ENCODE results near the gene ORC4. TPM values are rescaled to one million over a fixed set of nuclear protein-coding genes. Genes with fewer than 3 reads are reported as not detected.
A peak's percentile ranks its signal among the peaks of the same experiment; 100 is the strongest.

ORC4 gene
- 10 to 100 TPM; 45.1 to 82.5 TPM for total RNA-seq
- polyA plus RNA-seq (ENCODE audit: insufficient read length in 2 of 2), result 10 to 100 TPM; 59.7 to 75.8 TPM
- long read RNA-seq, donor 1, full-length matches to known transcripts, result 15 of 15 reads
- long read RNA-seq, donor 1, partial matches to known transcripts, result 0 of 15 reads
- long read RNA-seq, donor 1, other reads (novel, unspliced or antisense), result 0 of 15 reads
- long read RNA-seq, donor 2, full-length matches to known transcripts, result 4 of 4 reads
- long read RNA-seq, donor 2, partial matches to known transcripts, result 0 of 4 reads
- long read RNA-seq, donor 2, other reads (novel, unspliced or antisense), result 0 of 4 reads
- long read RNA-seq, donor 3, full-length matches to known transcripts, result 9 of 9 reads
- long read RNA-seq, donor 3, partial matches to known transcripts, result 0 of 9 reads
- long read RNA-seq, donor 3, other reads (novel, unspliced or antisense), result 0 of 9 reads
- long read RNA-seq, donor 4, full-length matches to known transcripts, result 13 of 13 reads
- long read RNA-seq, donor 4, partial matches to known transcripts, result 0 of 13 reads
- long read RNA-seq, donor 4, other reads (novel, unspliced or antisense), result 0 of 13 reads

DNA sequence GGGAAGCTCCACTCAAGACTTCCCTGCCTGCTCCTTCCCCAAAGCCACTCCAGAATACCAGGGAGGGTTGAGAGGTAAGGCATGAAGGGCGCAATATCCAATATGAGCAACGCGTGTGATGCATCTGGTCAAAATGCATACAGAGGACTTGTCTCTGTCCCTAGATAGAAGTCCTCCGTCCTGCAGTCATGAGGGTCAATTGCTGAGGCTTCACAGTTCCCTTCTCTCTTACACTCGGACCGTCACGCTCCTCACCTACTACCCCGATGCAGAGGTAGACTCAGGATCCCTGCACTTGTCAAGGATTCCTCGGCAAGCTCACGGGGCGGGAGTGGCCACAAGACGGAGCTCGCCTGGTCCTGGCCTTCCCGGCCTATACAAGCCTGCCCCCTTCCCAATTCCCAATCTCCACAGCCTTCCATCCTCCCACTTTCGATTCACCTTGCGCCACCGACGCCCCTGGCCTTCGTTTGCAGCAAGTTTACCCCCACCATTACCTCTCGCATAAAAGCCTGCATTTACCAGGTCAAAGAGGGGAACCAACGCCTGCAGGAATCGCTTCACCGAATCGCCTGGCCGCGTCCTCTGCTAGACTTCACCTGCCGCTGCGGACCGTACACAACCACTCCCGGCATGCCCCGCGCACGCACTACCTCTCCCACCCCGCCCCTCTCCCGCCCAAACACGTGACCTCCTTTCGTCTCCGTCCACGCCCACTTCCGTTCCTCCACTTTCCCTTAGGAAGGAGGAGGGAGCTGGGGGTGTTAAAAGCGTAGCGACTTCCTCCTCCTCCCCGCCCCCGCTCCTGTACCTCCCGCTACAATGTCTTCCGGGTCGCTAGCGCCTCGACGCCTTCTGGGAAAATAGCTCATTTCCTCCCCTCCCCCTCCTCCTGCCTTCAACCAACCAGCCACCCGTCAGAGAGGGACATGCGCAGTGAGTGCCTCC lies at the start of gene ORC4:
ORC4 (minus strand) TSS at position 627 of the 948 bp plus-strand sequence. CDS start 44,779 bp downstream, outside the sequence.
- 0% methylated on average over 26 of the region's 52 CpGs for WGBS (ENCODE audit: insufficient coverage)
- DNase-seq (ENCODE audit: low read depth in 4 of 6, low spot score in 6 of 6), result peak; percentile 97 to 100 (median 100)
- Histone ChIP-seq H3K4me1 (ENCODE audit: control insufficient read depth, insufficient read depth, low read length) (peaks cover 7% of the 10 kb centered on the region), H3K36me3 (ENCODE audit: control insufficient read depth, insufficient read depth, low read length) (no peaks in the 10 kb centered on the region), H3K27me3 (ENCODE audit: control insufficient read depth, insufficient read depth, low read length) (no peaks in the 10 kb centered on the region), H3K27ac (ENCODE audit: low read depth, low read length) (peak within 1 kb of the TSS; percentile 99), H3K9me3 (ENCODE audit: control insufficient read depth, insufficient read depth, low read length) (no peaks in the 10 kb centered on the region), H3K4me3 (ENCODE audit: low read depth, low read length) (peak within 1 kb of the TSS; percentile 88)

DNA sequence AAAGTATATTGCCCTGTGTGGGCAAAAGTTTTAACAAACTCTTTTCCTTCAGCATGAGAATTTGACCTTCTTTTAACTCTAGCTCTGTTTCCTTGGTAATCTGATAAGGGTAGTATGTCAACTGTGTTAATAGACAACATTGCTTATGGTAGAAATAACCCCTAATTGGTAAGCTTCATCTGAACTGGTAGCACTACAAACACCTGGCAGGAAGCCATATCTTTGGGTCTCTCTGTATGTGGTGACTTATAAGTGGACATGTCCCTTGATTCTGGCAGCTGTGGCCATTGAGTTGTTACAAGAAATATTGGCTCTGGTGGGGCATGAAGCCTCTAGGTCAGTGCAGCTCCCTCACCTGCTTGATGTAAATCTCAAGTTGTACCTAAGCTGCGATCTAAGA lies 47.3 kb upstream of the ORC4 start:
- no peaks in the 10 kb centered on the region for H3K36me3 ChIP-seq (ENCODE audit: control insufficient read depth, insufficient read depth, low read length)
- H3K27me3 ChIP-seq (ENCODE audit: control insufficient read depth, insufficient read depth, low read length), result no peaks in the 10 kb centered on the region
- H3K9me3 ChIP-seq (ENCODE audit: control insufficient read depth, insufficient read depth, low read length), result peaks cover 1% of the 10 kb centered on the region
- DNase-seq (ENCODE audit: low read depth in 4 of 6, low spot score in 6 of 6), result no peak
- 100% methylated on average over 1 of the region's 1 CpG for WGBS (ENCODE audit: insufficient coverage)
- H3K4me1 ChIP-seq (ENCODE audit: control insufficient read depth, insufficient read depth, low read length), result no peaks in the 10 kb centered on the region
- H3K27ac ChIP-seq (ENCODE audit: low read depth, low read length), result no peak overlapping the region
- no peak overlapping the region for H3K4me3 ChIP-seq (ENCODE audit: low read depth, low read length)

DNA sequence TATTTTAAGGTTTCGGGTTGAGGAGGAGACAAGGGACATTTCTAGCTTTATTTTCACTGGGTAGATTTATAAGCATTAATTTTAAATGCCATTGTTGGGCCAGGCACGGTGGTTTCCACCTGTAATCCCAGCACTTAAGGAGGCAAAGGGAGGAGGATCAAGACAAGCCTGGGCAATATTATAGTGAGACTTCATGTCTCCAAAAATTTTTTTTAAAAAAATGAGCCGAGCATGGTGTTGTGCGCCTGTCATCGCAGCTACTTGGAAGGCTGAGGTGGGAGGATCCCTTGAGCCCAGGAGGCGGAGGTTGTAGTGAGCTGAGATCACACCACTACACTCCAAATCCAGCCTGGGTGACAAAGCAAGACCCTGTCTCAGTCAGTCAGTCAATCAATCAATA lies 45.4 kb upstream of the ORC4 start:
- Histone ChIP-seq H3K4me1 (ENCODE audit: control insufficient read depth, insufficient read depth, low read length) (no peaks in the 10 kb centered on the region), H3K4me3 (ENCODE audit: low read depth, low read length) (no peak overlapping the region), H3K9me3 (ENCODE audit: control insufficient read depth, insufficient read depth, low read length) (peaks cover 1% of the 10 kb centered on the region), H3K27ac (ENCODE audit: low read depth, low read length) (no peak overlapping the region), H3K27me3 (ENCODE audit: control insufficient read depth, insufficient read depth, low read length) (no peaks in the 10 kb centered on the region), H3K36me3 (ENCODE audit: control insufficient read depth, insufficient read depth, low read length) (no peaks in the 10 kb centered on the region)
- 92% methylated on average over 2 of the region's 6 CpGs for WGBS (ENCODE audit: insufficient coverage)
- DNase-seq (ENCODE audit: low read depth in 4 of 6, low spot score in 6 of 6), result no peak

DNA sequence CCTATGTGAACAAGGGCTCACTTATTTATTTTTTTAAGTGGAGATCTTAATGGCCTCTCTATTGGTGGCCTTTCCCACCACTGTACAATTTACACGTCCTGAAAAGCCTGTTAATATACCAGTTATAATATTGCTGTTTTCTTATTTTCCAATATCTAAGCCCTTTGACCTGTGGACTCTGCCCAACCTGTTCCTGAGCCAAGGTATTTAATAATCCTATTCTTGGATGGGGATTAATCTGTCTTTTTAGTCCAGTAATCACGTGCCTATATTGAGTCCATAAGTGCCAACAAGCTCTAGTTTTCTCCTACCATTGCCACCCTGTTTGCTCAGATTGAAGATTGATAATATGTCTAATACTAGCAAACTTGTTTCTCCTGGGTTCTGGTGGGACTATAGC lies 43.1 kb upstream of the ORC4 start:
- no peak overlapping the region for H3K4me3 ChIP-seq (ENCODE audit: low read depth, low read length)
- no peaks in the 10 kb centered on the region for H3K27me3 ChIP-seq (ENCODE audit: control insufficient read depth, insufficient read depth, low read length)
- DNase-seq (ENCODE audit: low read depth in 4 of 6, low spot score in 6 of 6), result no peak
- no peak overlapping the region for H3K27ac ChIP-seq (ENCODE audit: low read depth, low read length)
- H3K9me3 ChIP-seq (ENCODE audit: control insufficient read depth, insufficient read depth, low read length), result peaks cover 1% of the 10 kb centered on the region
- no peaks in the 10 kb centered on the region for H3K36me3 ChIP-seq (ENCODE audit: control insufficient read depth, insufficient read depth, low read length)
- no peaks in the 10 kb centered on the region for H3K4me1 ChIP-seq (ENCODE audit: control insufficient read depth, insufficient read depth, low read length)
- WGBS (ENCODE audit: insufficient coverage), result no CpG with 5 or more reads among the region's 2 CpGs

DNA sequence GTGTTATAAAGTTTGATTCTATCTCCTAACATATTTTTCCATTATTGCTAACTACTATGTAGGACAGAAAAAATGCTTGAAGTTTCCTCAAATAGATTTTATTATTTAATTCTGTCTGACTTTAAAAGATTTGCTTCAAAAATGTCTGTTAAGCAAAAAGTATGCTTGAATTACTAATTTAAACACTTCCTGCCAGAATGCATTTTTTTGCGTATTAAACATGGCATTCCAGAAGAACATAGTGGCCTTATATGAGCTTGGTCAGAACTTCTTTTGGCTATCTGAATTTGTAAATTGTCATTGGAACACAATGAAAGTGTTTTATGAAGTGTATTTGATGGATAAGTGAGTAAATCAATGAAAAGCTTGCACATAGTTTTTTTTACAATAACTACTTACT lies 38.1 kb upstream of the ORC4 start:
- no peaks in the 10 kb centered on the region for H3K9me3 ChIP-seq (ENCODE audit: control insufficient read depth, insufficient read depth, low read length)
- H3K27ac ChIP-seq (ENCODE audit: low read depth, low read length), result no peak overlapping the region
- no peaks in the 10 kb centered on the region for H3K27me3 ChIP-seq (ENCODE audit: control insufficient read depth, insufficient read depth, low read length)
- H3K4me3 ChIP-seq (ENCODE audit: low read depth, low read length), result no peak overlapping the region
- no peaks in the 10 kb centered on the region for H3K36me3 ChIP-seq (ENCODE audit: control insufficient read depth, insufficient read depth, low read length)
- no peaks in the 10 kb centered on the region for H3K4me1 ChIP-seq (ENCODE audit: control insufficient read depth, insufficient read depth, low read length)
- WGBS (ENCODE audit: insufficient coverage), result no CpG with 5 or more reads among the region's 1 CpG
- no peak for DNase-seq (ENCODE audit: low read depth in 4 of 6, low spot score in 6 of 6)

DNA sequence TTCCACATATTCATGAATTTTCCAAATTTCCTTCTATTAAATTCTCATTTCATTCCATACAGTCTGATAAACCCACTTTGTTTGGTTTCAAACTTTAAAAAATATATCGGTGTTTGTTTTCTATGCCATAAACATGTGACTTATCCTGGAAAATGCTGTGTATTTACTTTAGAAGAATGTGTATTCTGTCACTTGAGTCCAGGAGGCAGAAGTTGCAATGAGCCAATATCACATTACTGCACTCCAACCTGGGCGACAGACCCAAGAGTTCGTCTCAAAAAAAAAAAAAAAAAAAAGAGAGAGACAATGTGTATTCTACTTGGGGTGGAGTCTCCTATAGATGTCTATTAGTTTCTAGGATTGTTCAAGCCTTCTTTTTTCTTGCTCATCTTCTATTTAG lies 32.1 kb upstream of the ORC4 start:
- H3K27me3 ChIP-seq (ENCODE audit: control insufficient read depth, insufficient read depth, low read length), result no peaks in the 10 kb centered on the region
- H3K27ac ChIP-seq (ENCODE audit: low read depth, low read length), result no peak overlapping the region
- no CpG with 5 or more reads among the region's 3 CpGs for WGBS (ENCODE audit: insufficient coverage)
- no peak for DNase-seq (ENCODE audit: low read depth in 4 of 6, low spot score in 6 of 6)
- no peaks in the 10 kb centered on the region for H3K4me1 ChIP-seq (ENCODE audit: control insufficient read depth, insufficient read depth, low read length)
- no peaks in the 10 kb centered on the region for H3K9me3 ChIP-seq (ENCODE audit: control insufficient read depth, insufficient read depth, low read length)
- H3K36me3 ChIP-seq (ENCODE audit: control insufficient read depth, insufficient read depth, low read length), result no peaks in the 10 kb centered on the region
- H3K4me3 ChIP-seq (ENCODE audit: low read depth, low read length), result no peak overlapping the region

DNA sequence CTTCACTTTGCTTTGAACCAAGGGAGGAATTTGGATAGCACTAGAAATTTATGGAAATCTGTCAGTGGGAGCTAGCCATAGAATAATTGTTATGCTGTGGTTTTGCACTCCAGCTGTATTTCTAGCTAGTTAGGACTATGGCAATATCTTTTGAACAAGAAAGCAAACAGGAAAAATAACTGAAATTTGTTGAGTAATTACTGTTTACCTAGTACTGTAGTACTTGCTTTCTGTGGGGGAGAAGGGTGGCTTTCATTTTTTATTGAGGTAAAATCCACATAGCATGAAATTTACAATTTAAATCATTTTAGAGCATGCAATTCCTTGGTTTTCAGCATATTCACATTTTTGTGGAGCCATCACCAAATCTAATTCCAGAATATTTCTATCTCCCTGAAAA lies 28.7 kb upstream of the ORC4 start:
- no peak overlapping the region for H3K4me3 ChIP-seq (ENCODE audit: low read depth, low read length)
- H3K27ac ChIP-seq (ENCODE audit: low read depth, low read length), result no peak overlapping the region
- no peaks in the 10 kb centered on the region for H3K9me3 ChIP-seq (ENCODE audit: control insufficient read depth, insufficient read depth, low read length)
- no peak for DNase-seq (ENCODE audit: low read depth in 4 of 6, low spot score in 6 of 6)
- H3K36me3 ChIP-seq (ENCODE audit: control insufficient read depth, insufficient read depth, low read length), result no peaks in the 10 kb centered on the region
- H3K4me1 ChIP-seq (ENCODE audit: control insufficient read depth, insufficient read depth, low read length), result no peaks in the 10 kb centered on the region
- no peaks in the 10 kb centered on the region for H3K27me3 ChIP-seq (ENCODE audit: control insufficient read depth, insufficient read depth, low read length)

DNA sequence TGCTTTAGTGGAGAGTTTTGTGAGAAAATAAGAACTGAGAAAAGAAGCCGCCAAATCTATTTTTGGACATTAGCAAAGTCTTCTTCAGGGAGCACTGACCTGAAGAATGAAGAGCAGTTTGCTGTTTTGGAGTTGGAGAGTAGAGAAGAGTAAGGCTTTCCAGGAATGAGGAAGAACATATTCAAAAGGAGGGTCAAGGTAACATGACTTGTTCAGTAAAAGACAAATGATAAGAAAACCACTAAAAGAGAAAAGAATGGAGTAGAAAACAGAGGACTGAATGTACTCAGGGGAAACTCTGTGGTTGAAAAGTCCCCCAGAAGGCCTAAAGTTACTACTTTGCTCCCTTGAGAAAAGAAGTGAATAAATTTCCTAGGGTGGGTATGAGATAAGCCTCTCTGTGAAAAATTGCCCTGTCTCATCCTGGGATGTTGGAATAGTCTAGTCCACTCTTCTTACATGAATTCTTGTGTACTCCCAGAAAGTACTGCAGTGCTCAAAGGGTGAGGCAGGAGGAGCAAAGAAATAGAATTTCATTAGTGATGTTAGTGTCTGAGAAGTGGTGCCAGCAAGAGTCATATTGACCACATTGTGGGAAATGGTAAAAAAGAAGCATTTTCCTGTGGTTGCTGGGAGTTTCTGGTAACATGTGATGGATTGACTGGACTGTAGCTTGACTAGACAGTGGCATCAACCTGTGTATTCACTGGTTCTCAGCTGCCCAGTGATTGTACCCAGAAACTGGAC lies 28.1 kb upstream of the ORC4 start:
- Histone ChIP-seq H3K36me3 (ENCODE audit: control insufficient read depth, insufficient read depth, low read length) (no peaks in the 10 kb centered on the region), H3K27ac (ENCODE audit: low read depth, low read length) (no peak overlapping the region), H3K4me3 (ENCODE audit: low read depth, low read length) (no peak overlapping the region), H3K4me1 (ENCODE audit: control insufficient read depth, insufficient read depth, low read length) (no peaks in the 10 kb centered on the region), H3K27me3 (ENCODE audit: control insufficient read depth, insufficient read depth, low read length) (no peaks in the 10 kb centered on the region), H3K9me3 (ENCODE audit: control insufficient read depth, insufficient read depth, low read length) (no peaks in the 10 kb centered on the region)
- no peak for DNase-seq (ENCODE audit: low read depth in 4 of 6, low spot score in 6 of 6)
- 100% methylated on average over 1 of the region's 1 CpG for WGBS (ENCODE audit: insufficient coverage)

DNA sequence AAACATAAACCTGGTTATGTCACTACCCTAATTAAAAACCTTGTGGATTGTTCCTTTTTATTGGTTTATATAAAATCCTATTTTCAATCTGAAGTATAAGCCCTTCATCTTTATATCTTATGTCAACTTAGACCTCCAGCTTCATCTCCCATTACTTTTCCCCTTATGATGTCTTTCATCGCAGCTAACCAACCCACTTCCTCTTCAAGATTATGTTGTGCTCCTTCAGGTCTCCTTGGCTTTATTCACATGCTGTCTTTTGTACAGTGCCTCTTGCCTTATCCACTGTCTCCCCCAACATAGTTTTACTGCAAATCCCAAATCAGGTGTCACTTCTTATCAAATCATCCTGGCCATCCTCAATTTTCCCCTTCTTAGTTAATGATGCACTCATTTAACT lies 26.3 kb upstream of the ORC4 start:
- no peaks in the 10 kb centered on the region for H3K9me3 ChIP-seq (ENCODE audit: control insufficient read depth, insufficient read depth, low read length)
- H3K27ac ChIP-seq (ENCODE audit: low read depth, low read length), result no peak overlapping the region
- no peaks in the 10 kb centered on the region for H3K36me3 ChIP-seq (ENCODE audit: control insufficient read depth, insufficient read depth, low read length)
- H3K27me3 ChIP-seq (ENCODE audit: control insufficient read depth, insufficient read depth, low read length), result no peaks in the 10 kb centered on the region
- 94% methylated on average over 1 of the region's 1 CpG for WGBS (ENCODE audit: insufficient coverage)
- DNase-seq (ENCODE audit: low read depth in 4 of 6, low spot score in 6 of 6), result no peak
- H3K4me1 ChIP-seq (ENCODE audit: control insufficient read depth, insufficient read depth, low read length), result no peaks in the 10 kb centered on the region
- H3K4me3 ChIP-seq (ENCODE audit: low read depth, low read length), result no peak overlapping the region

Measured in spinal cord (tissue), 10 donors.